GM21825 (cell line): ENCODE data around the gene UPK3BL1.
"Not testable (repeated sequence)": the region's sequence is repeated elsewhere in the genome, so short reads cannot be mapped to it uniquely, and the experiment has no call there.

Source experiments
- ATAC-seq: cut with Tn5 transposase; IDR thresholded peaks from one replicate; pipeline ENCODE4 v1.9.1; 2021; ENCODE audit warnings: mild to moderate bottlenecking, moderate library complexity; ENCODE audit not compliant: unreplicated experiment

The UPK3BL1 gene

GRCh38 chr7:102642691-102643090, at the start of gene UPK3BL1:
Gene UPK3BL1 (minus strand): TSS chr7:102642791. CDS start chr7:102642741, 50 bp downstream.
- ATAC-seq, result not testable (repeated sequence)

- not testable (repeated sequence) for ATAC-seq
Observed at GRCh38 chr7:102690602-102691001, 48.0 kb upstream of the UPK3BL1 start.

GRCh38 chr7:102689436-102690282, 47.1 kb upstream of the UPK3BL1 start:
- peak; percentile 66 for ATAC-seq

- peak; percentile 72 for ATAC-seq
Observed at GRCh38 chr7:102688299-102689036, 45.9 kb upstream of the UPK3BL1 start.

GRCh38 chr7:102682560-102682959, 40.0 kb upstream of the UPK3BL1 start:
- ATAC-seq, result not testable (repeated sequence)

GRCh38 chr7:102680780-102681179, 38.2 kb upstream of the UPK3BL1 start:
- ATAC-seq, result not testable (repeated sequence)

GRCh38 chr7:102675545-102675944, 33.0 kb upstream of the UPK3BL1 start:
- not testable (repeated sequence) for ATAC-seq

GRCh38 chr7:102673447-102674067, 31.0 kb upstream of the UPK3BL1 start:
- ATAC-seq, result not testable (repeated sequence)

- ATAC-seq, result peak; percentile 27
Observed at GRCh38 chr7:102671956-102672307, 29.3 kb upstream of the UPK3BL1 start.

- peak; percentile 66 for ATAC-seq
Observed at GRCh38 chr7:102671166-102671955, 28.8 kb upstream of the UPK3BL1 start, which contains the start of gene POLR2J2. Gene POLR2J2 (minus strand): TSS chr7:102671663. CDS start chr7:102671601, 62 bp downstream.

- not testable (repeated sequence) for ATAC-seq
Observed at GRCh38 chr7:102667523-102667922, 24.9 kb upstream of the UPK3BL1 start.

GRCh38 chr7:102666850-102667249, 24.3 kb upstream of the UPK3BL1 start:
- ATAC-seq, result not testable (repeated sequence)

- ATAC-seq, result not testable (repeated sequence)
Observed at GRCh38 chr7:102664765-102665164, 22.2 kb upstream of the UPK3BL1 start.

GRCh38 chr7:102649924-102650323, 7.3 kb upstream of the UPK3BL1 start, which contains the start of gene SPDYE2B:
Gene SPDYE2B (plus strand): TSS chr7:102650319. CDS start chr7:102652349, 2,030 bp downstream.
- not testable (repeated sequence) for ATAC-seq

GRCh38 chr7:102647813-102648212, 5.2 kb upstream of the UPK3BL1 start:
- ATAC-seq, result not testable (repeated sequence)

- not testable (repeated sequence) for ATAC-seq
Observed at GRCh38 chr7:102643404-102643803, 813 bp upstream of the UPK3BL1 start.

GRCh38 chr7:102638848-102639247, 3.7 kb downstream of the UPK3BL1 start:
- not testable (repeated sequence) for ATAC-seq

- not testable (repeated sequence) for ATAC-seq
Observed at GRCh38 chr7:102636956-102637355, 5.6 kb downstream of the UPK3BL1 start.

- ATAC-seq, result not testable (repeated sequence)
Observed at GRCh38 chr7:102635354-102635753, 7.2 kb downstream of the UPK3BL1 start.

- ATAC-seq, result not testable (repeated sequence)
Observed at GRCh38 chr7:102634299-102634698, 8.3 kb downstream of the UPK3BL1 start.
